Activated CD8-positive, alpha-beta memory T cell treated with anti-CD3 and anti-CD28 coated beads, Interleukin-2, amount 50 U/mL, for 1 hour (primary cell): ENCODE data around the gene RBMS3.
"Not testable (repeated sequence)": the region's sequence is repeated elsewhere in the genome, so short reads cannot be mapped to it uniquely, and the experiment has no call there.

Experiments used
- DNase-seq: peaks from one replicate; pipeline ENCODE4 v3.0.0-alpha.2; 2020; ENCODE audit errors: extremely low read depth

The RBMS3 gene

GRCh38 chr3:29280404-29281093 is at the start of gene RBMS3:
Gene RBMS3, plus strand, starts transcription at chr3:29281071.
- DNase-seq = no peak

- not testable (repeated sequence) for DNase-seq
These were observed 47.7 kb upstream of the RBMS3 start for GRCh38 chr3:29233126-29233525.

GRCh38 chr3:29236146-29236840 is 44.6 kb upstream of the RBMS3 start:
- no peak for DNase-seq

- DNase-seq = no peak
These were observed 41.5 kb upstream of the RBMS3 start for GRCh38 chr3:29239376-29239775.

- no peak for DNase-seq
These were observed 40.6 kb upstream of the RBMS3 start for GRCh38 chr3:29240248-29240647.

- DNase-seq = no peak
These were observed 40.0 kb upstream of the RBMS3 start for GRCh38 chr3:29240887-29241286.

GRCh38 chr3:29241855-29242254 is 39.0 kb upstream of the RBMS3 start:
- DNase-seq = no peak

- no peak for DNase-seq
These were observed 38.6 kb upstream of the RBMS3 start for GRCh38 chr3:29242296-29242695.

- DNase-seq = no peak
These were observed 35.4 kb upstream of the RBMS3 start for GRCh38 chr3:29245441-29245840.

- no peak for DNase-seq
These were observed 33.7 kb upstream of the RBMS3 start for GRCh38 chr3:29247088-29247745.

- no peak for DNase-seq
These were observed 31.0 kb upstream of the RBMS3 start for GRCh38 chr3:29249829-29250345.

GRCh38 chr3:29255854-29256696 is 24.8 kb upstream of the RBMS3 start:
- DNase-seq = no peak

GRCh38 chr3:29258161-29258560 is 22.7 kb upstream of the RBMS3 start:
- no peak for DNase-seq

GRCh38 chr3:29261119-29261518 is 19.8 kb upstream of the RBMS3 start:
- no peak for DNase-seq

- DNase-seq = no peak
These were observed 17.4 kb upstream of the RBMS3 start for GRCh38 chr3:29263476-29263875.

GRCh38 chr3:29265509-29266072 is 15.3 kb upstream of the RBMS3 start:
- DNase-seq = no peak

- DNase-seq = no peak
These were observed 13.6 kb upstream of the RBMS3 start for GRCh38 chr3:29267226-29267625.

GRCh38 chr3:29268651-29269050 is 12.2 kb upstream of the RBMS3 start:
- no peak for DNase-seq

GRCh38 chr3:29270752-29271151 is 10.1 kb upstream of the RBMS3 start:
- DNase-seq = no peak

- DNase-seq = no peak
These were observed 9.4 kb upstream of the RBMS3 start for GRCh38 chr3:29271475-29271874.

GRCh38 chr3:29274667-29275066 is 6.2 kb upstream of the RBMS3 start:
- no peak for DNase-seq

- no peak for DNase-seq
These were observed 5.6 kb upstream of the RBMS3 start for GRCh38 chr3:29275309-29275708.
